Activated CD4-positive, CD25-positive, alpha-beta regulatory T cell treated with anti-CD3 and anti-CD28 coated beads, Interleukin-2, amount 50 U/mL, for 24 hours (primary cell): Measurements from ENCODE around the gene MFSD2A.
"Not testable (repeated sequence)": the region's sequence is repeated elsewhere in the genome, so short reads cannot be mapped to it uniquely, and the experiment has no call there.

Experiments
- ATAC-seq, 2 donors: fragments of 150-1000 bp; cut with Tn5 transposase; one replicate each; pipeline ENCODE4 v1.10.0; 2021; ENCODE audit warnings: mild to moderate bottlenecking in 1 of 2, moderate library complexity in 1 of 2

The MFSD2A gene

GRCh38 chr1:39940980-39941871 is 13.7 kb upstream of the MFSD2A start:
- no peak for ATAC-seq

- no peak for ATAC-seq
Observed at GRCh38 chr1:39943471-39944290, 11.3 kb upstream of the MFSD2A start.

GRCh38 chr1:39944410-39945112 is 10.4 kb upstream of the MFSD2A start:
- no peak for ATAC-seq

GRCh38 chr1:39946216-39946615 is 8.7 kb upstream of the MFSD2A start:
- ATAC-seq, result no peak

DNA sequence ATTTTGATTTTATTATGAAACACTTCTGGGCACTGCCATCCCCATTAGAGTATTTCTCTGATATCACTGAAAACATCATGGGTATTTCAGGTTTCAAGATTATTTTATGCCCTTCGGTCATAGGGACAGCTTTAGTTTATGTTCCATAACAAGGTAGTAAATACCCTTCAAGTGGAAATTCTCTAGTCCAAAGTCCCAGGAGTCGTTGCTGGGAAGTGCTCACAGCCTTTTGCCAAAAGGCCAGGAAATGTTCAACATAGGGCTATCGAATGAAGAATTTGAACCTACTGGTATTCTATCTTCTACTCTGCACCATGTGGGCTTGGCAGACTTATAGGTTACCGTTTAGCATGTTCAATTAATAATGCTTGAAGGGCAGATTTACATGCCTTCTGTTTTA is 7.7 kb upstream of the MFSD2A start:
- no peak for ATAC-seq

DNA sequence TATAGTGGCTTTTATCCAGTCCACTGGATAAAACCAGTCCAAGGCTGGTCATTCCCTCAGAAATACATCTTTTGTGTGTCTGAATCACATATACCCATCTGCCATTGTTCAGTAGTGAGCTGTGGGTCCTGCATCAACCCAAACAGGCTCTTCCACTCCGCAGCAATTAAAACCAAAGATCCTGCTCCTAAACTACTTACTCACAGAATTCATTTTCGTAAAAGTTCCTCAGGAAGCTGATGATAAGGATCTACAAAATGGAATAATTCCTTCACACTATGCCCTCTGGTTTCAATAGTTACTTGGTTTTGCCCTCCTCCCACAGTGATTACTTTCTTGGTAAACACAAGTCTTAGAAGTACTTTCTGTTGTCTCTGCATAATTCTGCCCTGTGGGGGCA is 5.1 kb upstream of the MFSD2A start:
- no peak for ATAC-seq

- ATAC-seq, result no peak
Observed at GRCh38 chr1:39951926-39952325, 3.0 kb upstream of the MFSD2A start.

GRCh38 chr1:39952359-39953110 is 2.4 kb upstream of the MFSD2A start:
- ATAC-seq, result no peak

DNA sequence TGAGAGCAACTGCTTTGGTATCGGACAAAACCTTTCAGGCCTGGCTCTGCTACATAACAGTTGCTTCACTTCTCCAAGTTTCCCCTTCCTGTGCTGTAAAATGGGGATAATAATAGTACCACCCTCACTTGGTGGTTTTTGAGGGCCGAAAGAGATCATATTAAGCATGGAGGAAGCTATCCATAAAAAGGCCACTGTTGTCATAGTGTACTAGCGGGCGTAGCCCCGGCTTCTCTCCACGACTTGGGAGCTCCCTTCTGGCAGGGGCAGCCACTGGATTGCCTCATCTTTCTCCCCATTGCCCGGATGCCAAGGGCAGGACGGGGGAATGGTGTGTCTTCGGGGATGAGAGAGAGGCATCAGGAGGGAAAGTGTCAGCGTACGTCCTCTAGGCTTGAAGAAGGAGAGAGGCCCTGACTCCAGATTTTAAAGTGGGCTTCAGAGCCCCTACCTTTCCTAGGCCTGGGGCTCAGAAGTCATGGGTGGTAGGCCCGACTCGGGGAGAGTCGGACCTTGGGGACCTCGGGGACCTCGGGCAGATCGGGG is 548 bp upstream of the MFSD2A start:
- ATAC-seq, result no peak

DNA sequence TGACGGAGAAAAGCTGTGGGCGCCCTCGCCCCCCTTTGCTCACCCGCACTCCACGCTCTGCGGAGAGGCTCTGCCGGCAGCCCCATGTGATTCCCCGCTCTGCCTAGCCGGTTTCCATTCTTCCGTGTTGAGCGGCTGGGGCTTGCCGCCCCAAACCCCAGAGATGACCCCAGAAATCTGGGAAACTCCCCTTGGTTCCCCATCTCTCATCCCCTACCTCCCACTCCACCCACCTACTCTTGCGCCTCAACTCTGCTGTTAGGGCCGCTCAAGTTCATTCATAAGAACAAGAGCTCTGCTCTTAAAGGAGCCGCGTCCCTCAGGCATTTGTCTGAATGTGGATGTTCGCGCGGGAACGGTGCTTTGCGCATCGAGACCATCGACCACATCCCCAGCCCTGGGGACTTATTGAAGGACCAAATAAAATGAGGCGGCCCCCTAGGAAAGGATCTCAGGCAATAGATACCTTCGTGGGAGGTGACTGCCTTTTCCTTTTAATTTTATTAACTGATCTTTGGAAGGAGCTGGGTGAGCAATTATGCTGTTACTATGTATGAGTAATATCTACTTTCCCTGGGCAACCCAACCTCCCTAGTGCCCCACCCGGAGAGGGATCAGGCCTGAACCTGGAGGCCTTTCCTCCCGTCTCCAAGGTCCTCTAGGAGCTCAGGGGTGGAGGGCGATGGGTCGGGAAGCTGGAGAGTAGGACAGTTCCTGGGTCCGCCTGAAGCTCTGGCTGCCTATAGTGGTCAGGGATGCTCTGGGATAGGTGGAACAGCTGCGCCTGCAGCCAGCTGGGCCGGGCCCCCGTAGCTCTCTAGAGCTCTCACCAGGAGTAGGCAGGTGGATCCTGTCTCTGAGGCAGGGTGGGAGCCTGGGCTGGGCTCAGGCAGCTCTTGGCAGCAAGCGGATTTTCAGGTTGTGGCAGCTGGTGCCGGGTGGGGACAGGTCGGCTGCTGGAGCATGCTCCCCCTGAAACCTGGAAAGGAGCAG is 898 bp downstream of the MFSD2A start:
- ATAC-seq, result peak; percentile 43 to 47

DNA sequence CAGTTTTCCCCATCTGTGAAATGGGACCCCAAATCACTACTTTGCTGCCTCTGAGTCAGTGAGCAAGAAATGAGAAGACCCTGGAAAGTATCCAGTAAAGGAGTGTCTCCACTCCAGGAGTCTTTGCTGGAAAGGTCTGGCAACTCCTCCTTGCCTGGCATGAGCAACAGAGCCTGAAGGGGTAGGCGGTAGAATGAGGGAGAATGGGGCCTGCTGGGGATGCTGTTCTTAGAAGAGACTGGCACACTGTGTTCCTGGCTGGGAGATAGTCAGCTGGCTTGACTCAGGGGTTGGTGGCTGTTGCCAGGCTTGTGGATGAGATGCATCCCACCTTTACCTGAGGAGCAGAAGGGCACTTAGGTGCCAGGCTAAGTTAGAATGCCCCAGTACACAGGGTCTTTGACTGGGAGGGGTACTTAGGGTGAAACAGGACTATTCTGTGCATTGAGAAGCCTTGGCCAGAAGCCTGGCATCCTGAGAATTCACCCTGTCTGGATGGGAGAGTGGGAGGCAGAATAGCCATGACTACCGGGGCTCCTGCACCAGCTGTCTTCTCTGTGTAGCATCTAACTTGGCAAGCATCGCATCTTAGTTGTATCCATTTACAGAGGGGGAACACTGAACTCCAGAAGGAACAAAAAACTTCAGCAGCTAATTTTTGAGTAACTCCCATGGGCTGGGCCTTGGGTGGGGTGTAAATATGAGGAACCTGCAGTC is 2.5 kb downstream of the MFSD2A start:
- ATAC-seq, result no peak

DNA sequence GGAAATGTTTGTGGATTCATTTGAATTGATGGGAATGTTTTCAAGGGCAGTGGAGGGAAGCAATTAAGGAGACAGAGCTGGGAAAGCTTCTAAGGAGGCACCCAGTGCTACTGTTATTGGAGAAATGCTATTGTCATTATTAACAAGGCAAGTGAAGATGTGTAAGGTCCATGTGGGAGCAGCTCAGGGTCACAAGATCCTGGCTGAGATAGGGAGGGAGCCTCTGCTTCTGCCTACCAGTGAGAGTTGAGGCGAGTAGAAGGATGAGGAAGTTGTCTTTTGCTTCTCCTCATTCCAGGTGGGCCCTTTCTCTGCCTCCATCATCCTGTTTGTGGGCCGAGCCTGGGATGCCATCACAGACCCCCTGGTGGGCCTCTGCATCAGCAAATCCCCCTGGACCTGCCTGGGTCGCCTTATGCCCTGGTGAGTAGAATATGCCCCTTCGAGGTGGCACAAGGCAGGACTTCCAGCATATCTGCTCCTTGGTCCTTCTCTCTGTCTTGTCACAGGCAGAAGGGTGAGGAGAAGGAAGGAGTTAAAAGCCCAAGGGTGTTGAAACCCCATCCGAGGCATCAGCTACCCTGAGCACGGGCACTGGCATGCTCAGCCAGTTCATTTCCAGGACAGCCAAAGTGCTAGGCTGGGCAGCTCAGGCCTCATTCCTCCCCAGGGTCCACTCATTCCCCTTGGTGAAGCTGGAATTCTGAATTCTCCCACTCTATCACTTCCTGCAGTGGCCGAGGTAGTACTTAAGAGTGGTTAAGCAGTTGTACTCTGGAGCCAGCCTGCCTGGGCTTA is 3.7 kb downstream of the MFSD2A start:
- ATAC-seq, result no peak

DNA sequence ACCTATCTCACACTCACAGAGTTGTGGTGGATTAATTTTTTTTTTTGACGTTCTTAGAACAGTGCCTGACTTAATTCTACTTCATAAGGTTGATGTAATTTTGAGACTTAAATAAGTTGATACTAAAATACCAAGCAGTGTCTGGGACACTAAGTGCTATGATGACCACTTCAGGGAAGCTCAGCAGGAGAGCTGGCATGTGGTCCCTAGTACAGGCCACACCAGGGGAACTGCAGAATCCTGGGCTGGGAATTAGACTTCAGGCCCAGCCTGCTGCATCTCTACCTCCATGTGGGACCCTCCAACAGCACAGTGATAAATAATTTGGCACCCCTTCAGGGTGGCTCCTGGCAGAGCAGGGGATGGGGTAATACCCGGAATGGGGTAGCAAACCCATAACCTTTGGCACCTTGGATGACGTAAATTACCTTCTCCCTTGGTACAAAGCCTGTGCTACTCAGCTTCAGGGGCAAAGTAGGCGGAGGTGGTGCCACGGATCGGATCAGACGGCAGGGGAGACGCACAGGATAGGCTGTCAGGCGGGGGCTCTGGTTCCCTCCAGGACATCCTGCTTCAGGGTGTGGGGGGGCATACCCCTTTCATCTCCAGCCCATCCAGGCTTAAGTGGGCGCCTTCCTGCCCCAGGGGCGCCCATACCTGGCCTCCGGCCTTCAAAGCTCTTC is 4.8 kb downstream of the MFSD2A start:
- no peak for ATAC-seq

GRCh38 chr1:39960431-39960958 is 5.5 kb downstream of the MFSD2A start:
- ATAC-seq, result no peak

- ATAC-seq, result no peak
Observed at GRCh38 chr1:39962450-39962825, 7.5 kb downstream of the MFSD2A start.

DNA sequence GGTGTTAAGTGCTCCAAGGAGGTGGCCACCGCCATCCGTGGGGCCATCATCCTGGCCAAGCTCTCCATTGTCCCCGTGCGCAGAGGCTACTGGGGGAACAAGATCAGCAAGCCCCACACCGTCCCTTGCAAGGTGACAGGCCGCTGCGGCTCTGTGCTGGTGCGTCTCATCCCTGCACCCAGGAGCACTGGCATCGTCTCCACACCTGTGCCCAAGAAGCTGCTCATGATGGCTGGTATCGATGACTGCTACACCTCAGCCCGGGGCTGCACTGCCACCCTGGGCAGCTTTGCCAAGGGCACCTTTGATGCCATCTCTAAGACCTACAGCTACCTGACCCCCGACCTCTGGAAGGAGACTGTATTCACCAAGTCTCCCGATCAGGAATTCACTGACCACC is 8.0 kb downstream of the MFSD2A start:
- not testable (repeated sequence) for ATAC-seq

DNA sequence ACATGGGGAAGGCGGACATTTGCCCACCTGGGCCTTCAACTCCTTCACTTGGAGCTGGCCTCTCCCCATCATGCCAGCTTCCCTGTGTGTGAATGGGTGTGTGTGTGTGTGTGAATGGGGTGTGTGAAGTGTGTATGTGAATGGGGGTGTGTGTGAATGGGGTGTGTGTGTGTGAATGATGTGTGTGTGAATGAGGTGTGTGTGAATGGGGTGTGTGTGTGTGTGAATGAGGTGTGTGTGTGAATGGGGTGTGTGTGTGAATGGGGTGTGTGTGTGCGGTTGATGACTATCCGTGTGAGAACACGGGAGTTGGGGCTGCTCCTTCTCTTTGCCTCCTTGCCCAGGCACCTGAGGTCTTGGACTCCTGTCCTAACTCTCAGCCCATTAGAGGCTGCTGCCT is 9.6 kb downstream of the MFSD2A start:
- ATAC-seq, result no peak

DNA sequence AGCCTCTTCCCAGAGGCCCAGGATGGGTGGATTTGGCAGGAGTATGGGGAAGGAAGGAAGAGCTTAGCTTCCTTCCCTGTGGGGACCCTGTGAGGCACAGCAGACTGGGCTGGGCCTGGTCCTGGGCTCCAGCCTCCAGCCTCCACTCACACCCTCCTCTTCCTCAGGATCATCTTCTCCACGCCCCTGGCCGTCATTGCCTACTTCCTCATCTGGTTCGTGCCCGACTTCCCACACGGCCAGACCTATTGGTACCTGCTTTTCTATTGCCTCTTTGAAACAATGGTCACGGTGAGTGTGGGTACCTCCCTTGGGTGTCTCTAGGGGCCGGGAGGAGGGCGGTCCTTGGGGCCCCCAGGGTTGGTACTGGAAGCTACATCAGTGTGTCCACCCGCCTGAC is 10.1 kb downstream of the MFSD2A start:
- no peak for ATAC-seq

DNA sequence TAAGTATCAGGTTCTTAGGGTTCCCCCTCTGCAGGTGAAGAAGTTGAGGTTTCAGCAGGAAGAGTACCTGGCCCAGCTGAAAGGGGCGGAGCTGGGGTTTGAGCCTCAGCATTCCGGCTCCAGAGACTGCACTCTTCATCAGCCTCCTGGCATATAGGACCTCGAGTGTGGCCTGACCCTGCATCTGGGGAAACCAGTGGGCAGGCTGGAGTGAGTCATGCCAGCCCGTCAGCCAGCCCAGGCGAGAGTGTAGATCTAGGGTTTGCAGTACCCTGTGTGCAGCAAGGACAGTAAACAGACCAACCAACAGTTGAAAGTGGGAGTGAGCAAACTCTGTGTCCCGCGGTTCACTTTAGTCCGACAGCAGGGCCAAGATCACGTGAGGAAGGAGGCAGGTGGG is 14.1 kb downstream of the MFSD2A start:
- ATAC-seq, result no peak
